ENCODE results near the gene LIN37.

LIN37 gene

GRCh38 chr19:35727053-35727955, 21.1 kb upstream of the LIN37 start:
- no peak for DNase-seq (ENCODE audit: low read depth)
- TF ChIP-seq CTCF (IDR thresholded peaks at IDR 0.05; ENCODE audit: control insufficient read depth, extremely low read depth, insufficient read depth), result no peak
- H3K4me3 ChIP-seq (ENCODE audit: low read depth, low read length), result no peak overlapping the region

- no peak overlapping the region for H3K4me3 ChIP-seq (ENCODE audit: low read depth, low read length)
- TF ChIP-seq CTCF (IDR thresholded peaks at IDR 0.05; ENCODE audit: control insufficient read depth, extremely low read depth, insufficient read depth), result no peak
- no peak for DNase-seq (ENCODE audit: low read depth)
Observed at GRCh38 chr19:35727956-35728706, 20.2 kb upstream of the LIN37 start.

GRCh38 chr19:35729021-35729420, 19.4 kb upstream of the LIN37 start:
- no peak overlapping the region for H3K4me3 ChIP-seq (ENCODE audit: low read depth, low read length)
- TF ChIP-seq CTCF (IDR thresholded peaks at IDR 0.05; ENCODE audit: control insufficient read depth, extremely low read depth, insufficient read depth), result no peak

GRCh38 chr19:35729763-35730162, 18.6 kb upstream of the LIN37 start:
- no peak overlapping the region for H3K4me3 ChIP-seq (ENCODE audit: low read depth, low read length)
- DNase-seq (ENCODE audit: low read depth), result no peak
- no peak for TF ChIP-seq CTCF (IDR thresholded peaks at IDR 0.05; ENCODE audit: control insufficient read depth, extremely low read depth, insufficient read depth)

More at GRCh38 chr19:35729021-35729420, 19.4 kb upstream of the LIN37 start:
- DNase-seq (ENCODE audit: low read depth), result no peak

- no peak overlapping the region for H3K4me3 ChIP-seq (ENCODE audit: low read depth, low read length)
- DNase-seq (ENCODE audit: low read depth), result no peak
- no peak for TF ChIP-seq CTCF (IDR thresholded peaks at IDR 0.05; ENCODE audit: control insufficient read depth, extremely low read depth, insufficient read depth)
Observed at GRCh38 chr19:35730326-35730725, 18.1 kb upstream of the LIN37 start.

DNA sequence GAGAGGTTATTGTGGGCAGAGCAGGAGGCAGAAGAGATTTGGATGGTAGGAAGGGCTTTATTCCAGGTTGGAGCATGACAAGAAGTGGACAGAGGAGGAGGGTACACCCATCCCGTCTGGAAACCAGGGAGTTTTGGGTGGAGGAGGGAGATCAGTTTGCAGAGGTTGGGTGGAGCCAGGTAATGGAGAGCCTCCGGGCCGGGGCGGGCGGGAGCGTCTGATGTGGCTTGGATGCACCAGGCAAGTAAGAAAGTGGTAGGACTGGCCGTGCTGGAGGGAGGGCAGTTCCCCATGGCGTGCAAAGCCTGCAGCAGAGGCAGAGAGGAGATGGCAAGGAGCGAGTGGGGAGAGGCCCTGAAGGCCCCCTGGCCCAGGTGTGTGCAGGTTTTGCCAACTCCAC, 17.0 kb upstream of the LIN37 start:
- TF ChIP-seq CTCF (IDR thresholded peaks at IDR 0.05; ENCODE audit: control insufficient read depth, extremely low read depth, insufficient read depth), result no peak
- DNase-seq (ENCODE audit: low read depth), result no peak
- H3K4me3 ChIP-seq (ENCODE audit: low read depth, low read length), result no peak overlapping the region

All from LNCaP clone FGC (cell line).